GM23338 (cell line): ENCODE measurements around the gene HCN2. TPM values are rescaled to one million over a fixed set of nuclear protein-coding genes. Genes with fewer than 3 reads are reported as not detected.
A peak's percentile ranks its signal among the peaks of the same experiment; 100 is the strongest.

ENCODE experiments used
- ATAC-seq: fragments of 200-7000 bp; cut with Tn5 transposase; 3 replicates; pipeline ENCODE4 v1.9.1; 2020
- DNase-seq: peaks from one replicate; pipeline ENCODE4 v3.0.0-alpha.2; 2015; ENCODE audit warnings: low spot score
- H2AFZ ChIP-seq: fragments of 200-600 bp; sonication (generic); 2 replicates; pipeline ENCODE4 v1.8.0; 2016; ENCODE audit warnings: antibody characterized with exemption, mild to moderate bottlenecking, moderate library complexity
- H3F3A ChIP-seq: fragments of 200-600 bp; sonication (generic); replicated peaks from 2 replicates; pipeline ENCODE4 v1.8.0; 2017; ENCODE audit warnings: antibody characterized with exemption, mixed run types, low read depth
- H3K27ac ChIP-seq: fragments of 200-600 bp; sonication (generic); 2 replicates; pipeline ENCODE4 v1.6.1; 2016; ENCODE audit warnings: low read depth
- H3K27me3 ChIP-seq: fragments of 200-600 bp; sonication (generic); 2 replicates; pipeline ENCODE4 v1.8.0; 2016; ENCODE audit warnings: mild to moderate bottlenecking, mixed run types, moderate library complexity; ENCODE audit not compliant: insufficient read depth
- H3K36me3 ChIP-seq: fragments of 200-600 bp; sonication (generic); 2 replicates; pipeline ENCODE4 v1.8.0; 2016; ENCODE audit warnings: mild to moderate bottlenecking; ENCODE audit not compliant: insufficient read depth
- H3K4me1 ChIP-seq: fragments of 200-600 bp; sonication (generic); 2 replicates; pipeline ENCODE4 v1.8.0; 2016; ENCODE audit warnings: mild to moderate bottlenecking, moderate library complexity; ENCODE audit not compliant: insufficient read depth
- H3K4me2 ChIP-seq: fragments of 200-600 bp; sonication (generic); 2 replicates; pipeline ENCODE4 v1.7.1; 2017; ENCODE audit warnings: mixed run types
- H3K4me3 ChIP-seq: fragments of 200-600 bp; sonication (generic); 2 replicates; pipeline ENCODE4 v1.6.1; 2016; ENCODE audit warnings: mixed run types
- H3K79me2 ChIP-seq: fragments of 200-600 bp; sonication (generic); replicated peaks from 2 replicates; pipeline ENCODE4 v1.8.0; 2017; ENCODE audit warnings: mild to moderate bottlenecking; ENCODE audit not compliant: insufficient read depth
- H3K9me2 ChIP-seq: fragments of 200-600 bp; sonication (generic); 2 replicates; pipeline ENCODE4 v1.8.0; 2017; ENCODE audit not compliant: insufficient read depth
- H4K20me1 ChIP-seq: fragments of 200-600 bp; sonication (generic); replicated peaks from 2 replicates; pipeline ENCODE4 v1.8.0; 2017; ENCODE audit warnings: mild to moderate bottlenecking; ENCODE audit not compliant: insufficient read depth
- H3K27ac Mint-ChIP-seq: 2 replicates; pipeline ENCODE4 v1.8.0; 2020; ENCODE audit warnings: inconsistent platforms, mild to moderate bottlenecking, moderate library complexity, mixed read lengths
- H3K27me3 Mint-ChIP-seq: 3 replicates; pipeline ENCODE4 v1.8.0; 2022; ENCODE audit warnings: low read depth, mild to moderate bottlenecking, moderate library complexity, mixed read lengths, inconsistent platforms; ENCODE audit not compliant: insufficient read depth, poor library complexity
- H3K36me3 Mint-ChIP-seq: 3 replicates; pipeline ENCODE4 v1.8.0; 2021; ENCODE audit warnings: low read depth, mild to moderate bottlenecking, inconsistent platforms, moderate library complexity, mixed read lengths
- H3K4me1 Mint-ChIP-seq: 3 replicates; pipeline ENCODE4 v1.8.0; 2020; ENCODE audit warnings: mild to moderate bottlenecking, inconsistent platforms, mixed read lengths
- H3K4me3 Mint-ChIP-seq: 3 replicates; pipeline ENCODE4 v1.8.0; 2021; ENCODE audit warnings: moderate library complexity, mild to moderate bottlenecking, inconsistent platforms, mixed read lengths
- H3K9me3 Mint-ChIP-seq: 3 replicates; pipeline ENCODE4 v1.8.0; 2020; ENCODE audit warnings: moderate library complexity, mild to moderate bottlenecking, inconsistent platforms, mixed read lengths
- CREB1 ChIP-seq: fragments of 250-450 bp; sonication (Bioruptor Pico); IDR thresholded peaks from 2 replicates; pipeline ENCODE4 v1.5.0; 2020; ENCODE audit warnings: low read depth, mild to moderate bottlenecking, moderate library complexity
- EZH2phosphoT487 ChIP-seq: fragments of 200-600 bp; sonication (generic); IDR thresholded peaks from one replicate; pipeline ENCODE4 v1.8.1; 2018; ENCODE audit warnings: antibody characterized with exemption; ENCODE audit not compliant: unreplicated experiment
- NANOG ChIP-seq: IDR thresholded peaks from 2 replicates; pipeline ENCODE4 v1.6.1; 2016; ENCODE audit warnings: antibody characterized with exemption, borderline replicate concordance
- STAT1 ChIP-seq: IDR thresholded peaks from one replicate; pipeline ENCODE4 v1.6.1; 2016; ENCODE audit warnings: antibody characterized with exemption; ENCODE audit not compliant: unreplicated experiment
- ZNF114 ChIP-seq: fragments of 250-450 bp; sonication (Bioruptor Pico); IDR thresholded peaks from 2 replicates; pipeline ENCODE4 v1.5.0; 2020; ENCODE audit warnings: mild to moderate bottlenecking, moderate library complexity
- ZNF331 ChIP-seq: fragments of 250-450 bp; sonication (Bioruptor Pico); IDR thresholded peaks from 2 replicates; pipeline ENCODE4 v1.5.0; 2020; ENCODE audit warnings: low read depth, mild to moderate bottlenecking, moderate library complexity
- polyA plus RNA-seq: library from polyadenylated mRNA; unstranded; fragments of >200 nt; fragmentation: Nextera tagmentation; extraction: Ambion mirVana; gene quantifications from 2 replicates; pipeline ENCODE4 v1.2.1, GENCODE V29; 2016
- total RNA-seq: library from RNA; depleted of rRNA; stranded (reverse); fragments of >200 nt; shearing (Covaris generic); gene quantifications from 2 replicates; pipeline ENCODE4 v1.2.3, GENCODE V29; 2014
- TF ChIP-seq, protein P1 (sequence below), 2 experiments: fragments of 200-600 bp in 1 of 2; sonication (generic) in 1 of 2; conservative IDR thresholded peaks; 2 replicates each; pipeline versions ENCODE4 v1.5.1 to v1.6.1; 2016 to 2017; ENCODE audit warnings: antibody characterized with exemption in 2 of 2, low read depth in 2 of 2, mild to moderate bottlenecking in 2 of 2, moderate library complexity in 1 of 2
- TF ChIP-seq, protein P2 (sequence below): IDR thresholded peaks from 2 replicates; pipeline ENCODE4 v1.6.1; 2016; ENCODE audit warnings: antibody characterized with exemption
- TF ChIP-seq, protein P3 (sequence below): fragments of 250-450 bp; sonication (Bioruptor Pico); IDR thresholded peaks from 2 replicates; pipeline ENCODE4 v1.5.0; 2020; ENCODE audit warnings: mild to moderate bottlenecking, moderate library complexity

Gene HCN2
- total and polyA plus RNA-seq, 2 experiments from 2014 or later, result 0.06 to 2.9 TPM

DNA sequence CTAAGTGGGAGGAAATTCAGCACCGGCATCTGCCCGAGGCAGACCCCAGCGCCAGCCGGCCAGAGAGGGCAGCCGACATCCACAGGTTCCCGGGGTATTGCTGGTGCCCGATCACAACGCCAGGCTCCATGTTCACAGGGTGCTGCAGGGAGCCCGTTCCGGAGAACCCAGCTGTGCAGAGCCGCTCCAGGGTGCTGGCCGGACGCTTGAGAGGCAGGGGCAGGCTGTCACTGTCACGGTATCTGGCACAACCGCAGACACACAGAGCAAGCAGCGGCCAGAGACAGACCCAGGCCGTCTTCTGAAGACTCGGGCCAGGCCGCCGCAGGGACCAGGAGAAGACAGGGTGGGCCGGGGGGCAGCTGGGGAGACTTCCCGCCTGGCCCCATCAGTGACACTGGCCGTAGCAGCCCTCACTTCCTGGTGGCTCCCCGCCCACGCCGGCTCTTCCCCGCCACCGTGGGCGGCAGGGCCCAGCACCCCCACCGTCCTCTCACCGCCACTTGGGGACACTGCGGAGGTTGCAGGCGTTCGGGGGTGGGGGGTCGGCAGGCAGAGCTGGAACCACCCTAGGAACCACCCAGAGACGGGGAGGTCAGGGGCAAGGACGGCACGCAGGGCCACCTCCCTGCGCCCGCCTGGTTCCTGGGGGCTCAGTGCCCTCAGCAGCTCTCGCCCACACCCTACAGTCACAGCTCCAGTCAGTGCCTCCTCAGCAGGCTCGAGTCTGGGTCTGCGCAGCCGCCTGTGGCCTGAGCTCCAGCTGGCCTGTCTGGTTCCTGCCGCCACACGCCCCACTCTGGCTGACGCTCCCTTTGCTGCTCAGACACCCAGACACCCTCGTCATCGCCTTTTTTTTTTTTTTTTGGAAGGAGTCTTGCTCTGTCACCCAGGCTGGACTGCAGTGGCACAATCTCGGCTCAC, 69.5 kb downstream of the HCN2 start:
- Histone ChIP-seq H3K4me3 (no peak overlapping the region), H3K4me1 (peaks cover 6% of the 10 kb centered on the region), H4K20me1 (peaks cover 52% of the 10 kb centered on the region), H3F3A (peaks cover 8% of the 10 kb centered on the region; the same call in 1 of the 2 replicates), H3K79me2 (peaks cover 87% of the 10 kb centered on the region), H3K9me2 (no peaks in the 10 kb centered on the region), H3K27me3 (no peaks in the 10 kb centered on the region), H2AFZ (no peak overlapping the region), H3K27ac (no peak overlapping the region), H3K36me3 (no peaks in the 10 kb centered on the region), H3K4me2 (no peak overlapping the region)
- H3K27ac Mint-ChIP-seq, result 0 out of 2 replicates have a peak overlapping the region, but pooled peaks have one; percentile 40
- ATAC-seq (no peak), DNase-seq (no peak)
- TF ChIP-seq ZNF114 (no peak), EZH2phosphoT487 (no peak), NANOG (no peak), ZNF331 (CRISPR knock-in tag) (no peak), CREB1 (no peak), STAT1 (no peak)
- TF ChIP-seq, protein P1, sequence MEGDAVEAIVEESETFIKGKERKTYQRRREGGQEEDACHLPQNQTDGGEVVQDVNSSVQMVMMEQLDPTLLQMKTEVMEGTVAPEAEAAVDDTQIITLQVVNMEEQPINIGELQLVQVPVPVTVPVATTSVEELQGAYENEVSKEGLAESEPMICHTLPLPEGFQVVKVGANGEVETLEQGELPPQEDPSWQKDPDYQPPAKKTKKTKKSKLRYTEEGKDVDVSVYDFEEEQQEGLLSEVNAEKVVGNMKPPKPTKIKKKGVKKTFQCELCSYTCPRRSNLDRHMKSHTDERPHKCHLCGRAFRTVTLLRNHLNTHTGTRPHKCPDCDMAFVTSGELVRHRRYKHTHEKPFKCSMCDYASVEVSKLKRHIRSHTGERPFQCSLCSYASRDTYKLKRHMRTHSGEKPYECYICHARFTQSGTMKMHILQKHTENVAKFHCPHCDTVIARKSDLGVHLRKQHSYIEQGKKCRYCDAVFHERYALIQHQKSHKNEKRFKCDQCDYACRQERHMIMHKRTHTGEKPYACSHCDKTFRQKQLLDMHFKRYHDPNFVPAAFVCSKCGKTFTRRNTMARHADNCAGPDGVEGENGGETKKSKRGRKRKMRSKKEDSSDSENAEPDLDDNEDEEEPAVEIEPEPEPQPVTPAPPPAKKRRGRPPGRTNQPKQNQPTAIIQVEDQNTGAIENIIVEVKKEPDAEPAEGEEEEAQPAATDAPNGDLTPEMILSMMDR (conservative IDR thresholded peaks at IDR 0.05; ENCODE audit: low read depth in 2 of 2), result no peak
- TF ChIP-seq, protein P2, sequence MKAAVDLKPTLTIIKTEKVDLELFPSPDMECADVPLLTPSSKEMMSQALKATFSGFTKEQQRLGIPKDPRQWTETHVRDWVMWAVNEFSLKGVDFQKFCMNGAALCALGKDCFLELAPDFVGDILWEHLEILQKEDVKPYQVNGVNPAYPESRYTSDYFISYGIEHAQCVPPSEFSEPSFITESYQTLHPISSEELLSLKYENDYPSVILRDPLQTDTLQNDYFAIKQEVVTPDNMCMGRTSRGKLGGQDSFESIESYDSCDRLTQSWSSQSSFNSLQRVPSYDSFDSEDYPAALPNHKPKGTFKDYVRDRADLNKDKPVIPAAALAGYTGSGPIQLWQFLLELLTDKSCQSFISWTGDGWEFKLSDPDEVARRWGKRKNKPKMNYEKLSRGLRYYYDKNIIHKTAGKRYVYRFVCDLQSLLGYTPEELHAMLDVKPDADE, result no peak
- TF ChIP-seq, protein P3, sequence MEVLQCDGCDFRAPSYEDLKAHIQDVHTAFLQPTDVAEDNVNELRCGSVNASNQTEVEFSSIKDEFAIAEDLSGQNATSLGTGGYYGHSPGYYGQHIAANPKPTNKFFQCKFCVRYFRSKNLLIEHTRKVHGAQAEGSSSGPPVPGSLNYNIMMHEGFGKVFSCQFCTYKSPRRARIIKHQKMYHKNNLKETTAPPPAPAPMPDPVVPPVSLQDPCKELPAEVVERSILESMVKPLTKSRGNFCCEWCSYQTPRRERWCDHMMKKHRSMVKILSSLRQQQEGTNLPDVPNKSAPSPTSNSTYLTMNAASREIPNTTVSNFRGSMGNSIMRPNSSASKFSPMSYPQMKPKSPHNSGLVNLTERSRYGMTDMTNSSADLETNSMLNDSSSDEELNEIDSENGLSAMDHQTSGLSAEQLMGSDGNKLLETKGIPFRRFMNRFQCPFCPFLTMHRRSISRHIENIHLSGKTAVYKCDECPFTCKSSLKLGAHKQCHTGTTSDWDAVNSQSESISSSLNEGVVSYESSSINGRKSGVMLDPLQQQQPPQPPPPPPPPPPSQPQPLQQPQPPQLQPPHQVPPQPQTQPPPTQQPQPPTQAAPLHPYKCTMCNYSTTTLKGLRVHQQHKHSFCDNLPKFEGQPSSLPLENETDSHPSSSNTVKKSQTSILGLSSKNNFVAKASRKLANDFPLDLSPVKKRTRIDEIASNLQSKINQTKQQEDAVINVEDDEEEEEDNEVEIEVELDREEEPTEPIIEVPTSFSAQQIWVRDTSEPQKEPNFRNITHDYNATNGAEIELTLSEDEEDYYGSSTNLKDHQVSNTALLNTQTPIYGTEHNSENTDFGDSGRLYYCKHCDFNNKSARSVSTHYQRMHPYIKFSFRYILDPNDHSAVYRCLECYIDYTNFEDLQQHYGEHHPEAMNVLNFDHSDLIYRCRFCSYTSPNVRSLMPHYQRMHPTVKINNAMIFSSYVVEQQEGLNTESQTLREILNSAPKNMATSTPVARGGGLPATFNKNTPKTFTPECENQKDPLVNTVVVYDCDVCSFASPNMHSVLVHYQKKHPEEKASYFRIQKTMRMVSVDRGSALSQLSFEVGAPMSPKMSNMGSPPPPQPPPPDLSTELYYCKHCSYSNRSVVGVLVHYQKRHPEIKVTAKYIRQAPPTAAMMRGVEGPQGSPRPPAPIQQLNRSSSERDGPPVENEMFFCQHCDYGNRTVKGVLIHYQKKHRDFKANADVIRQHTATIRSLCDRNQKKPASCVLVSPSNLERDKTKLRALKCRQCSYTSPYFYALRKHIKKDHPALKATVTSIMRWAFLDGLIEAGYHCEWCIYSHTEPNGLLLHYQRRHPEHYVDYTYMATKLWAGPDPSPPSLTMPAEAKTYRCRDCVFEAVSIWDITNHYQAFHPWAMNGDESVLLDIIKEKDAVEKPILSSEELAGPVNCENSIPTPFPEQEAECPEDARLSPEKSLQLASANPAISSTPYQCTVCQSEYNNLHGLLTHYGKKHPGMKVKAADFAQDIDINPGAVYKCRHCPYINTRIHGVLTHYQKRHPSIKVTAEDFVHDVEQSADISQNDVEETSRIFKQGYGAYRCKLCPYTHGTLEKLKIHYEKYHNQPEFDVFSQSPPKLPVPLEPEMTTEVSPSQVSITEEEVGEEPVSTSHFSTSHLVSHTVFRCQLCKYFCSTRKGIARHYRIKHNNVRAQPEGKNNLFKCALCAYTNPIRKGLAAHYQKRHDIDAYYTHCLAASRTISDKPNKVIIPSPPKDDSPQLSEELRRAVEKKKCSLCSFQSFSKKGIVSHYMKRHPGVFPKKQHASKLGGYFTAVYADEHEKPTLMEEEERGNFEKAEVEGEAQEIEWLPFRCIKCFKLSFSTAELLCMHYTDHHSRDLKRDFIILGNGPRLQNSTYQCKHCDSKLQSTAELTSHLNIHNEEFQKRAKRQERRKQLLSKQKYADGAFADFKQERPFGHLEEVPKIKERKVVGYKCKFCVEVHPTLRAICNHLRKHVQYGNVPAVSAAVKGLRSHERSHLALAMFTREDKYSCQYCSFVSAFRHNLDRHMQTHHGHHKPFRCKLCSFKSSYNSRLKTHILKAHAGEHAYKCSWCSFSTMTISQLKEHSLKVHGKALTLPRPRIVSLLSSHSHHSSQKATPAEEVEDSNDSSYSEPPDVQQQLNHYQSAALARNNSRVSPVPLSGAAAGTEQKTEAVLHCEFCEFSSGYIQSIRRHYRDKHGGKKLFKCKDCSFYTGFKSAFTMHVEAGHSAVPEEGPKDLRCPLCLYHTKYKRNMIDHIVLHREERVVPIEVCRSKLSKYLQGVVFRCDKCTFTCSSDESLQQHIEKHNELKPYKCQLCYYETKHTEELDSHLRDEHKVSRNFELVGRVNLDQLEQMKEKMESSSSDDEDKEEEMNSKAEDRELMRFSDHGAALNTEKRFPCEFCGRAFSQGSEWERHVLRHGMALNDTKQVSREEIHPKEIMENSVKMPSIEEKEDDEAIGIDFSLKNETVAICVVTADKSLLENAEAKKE (CRISPR knock-in tag), result no peak
- no peak overlapping the region for H3K4me3 Mint-ChIP-seq
- peaks cover 9% of the 10 kb centered on the region for H3K36me3 Mint-ChIP-seq
- 0 out of 3 replicates have a peak, but pooled peaks cover under 1% of the 10 kb centered on the region for H3K9me3 Mint-ChIP-seq
- peaks cover 13% of the 10 kb centered on the region for H3K4me1 Mint-ChIP-seq
- peaks cover 8% of the 10 kb centered on the region for H3K27me3 Mint-ChIP-seq
